RCC 7860 (cell line): ENCODE measurements around the gene WWOX.

Experiments used
- DNase-seq: peaks from one replicate; pipeline ENCODE4 v3.0.0-alpha.2; 2015; ENCODE audit warnings: low spot score
- FAIRE-seq: peaks from 2 replicates; lab custom pipeline; 2012; peaks lifted over from hg19 to GRCh38; lab: Jason Lieb, UNC

Gene WWOX

GRCh38 chr16:78663690-78664089 lies 564.2 kb downstream of the WWOX start:
- no peak for FAIRE-seq

GRCh38 chr16:78664811-78665772 lies 565.6 kb downstream of the WWOX start:
- FAIRE-seq, result no peak
- DNase-seq, result no peak

More at GRCh38 chr16:78663690-78664089, 564.2 kb downstream of the WWOX start:
- DNase-seq, result no peak

- FAIRE-seq, result no peak
- no peak for DNase-seq
These were observed 566.9 kb downstream of the WWOX start for GRCh38 chr16:78666318-78666717.

- DNase-seq, result no peak
- FAIRE-seq, result no peak
These were observed 568.2 kb downstream of the WWOX start for GRCh38 chr16:78667675-78668074.

- DNase-seq (no peak), FAIRE-seq (no peak)
These were observed 568.9 kb downstream of the WWOX start for GRCh38 chr16:78668393-78668792.

GRCh38 chr16:78669994-78670393 lies 570.5 kb downstream of the WWOX start:
- FAIRE-seq (no peak), DNase-seq (no peak)

- DNase-seq, result no peak
- no peak for FAIRE-seq
These were observed 573.5 kb downstream of the WWOX start for GRCh38 chr16:78672779-78673556.

GRCh38 chr16:78673884-78674283 lies 574.4 kb downstream of the WWOX start:
- DNase-seq (no peak), FAIRE-seq (no peak)

GRCh38 chr16:78675312-78675711 lies 575.9 kb downstream of the WWOX start:
- DNase-seq (no peak), FAIRE-seq (no peak)

GRCh38 chr16:78675951-78676792 lies 576.7 kb downstream of the WWOX start:
- no peak for DNase-seq

GRCh38 chr16:78677181-78677731 lies 577.8 kb downstream of the WWOX start:
- no peak for FAIRE-seq

More at GRCh38 chr16:78675951-78676792, 576.7 kb downstream of the WWOX start:
- FAIRE-seq, result no peak

GRCh38 chr16:78679546-78679945 lies 580.1 kb downstream of the WWOX start:
- no peak for DNase-seq
- no peak for FAIRE-seq

More at GRCh38 chr16:78677181-78677731, 577.8 kb downstream of the WWOX start:
- DNase-seq, result no peak

- no peak for FAIRE-seq
- no peak for DNase-seq
These were observed 582.3 kb downstream of the WWOX start for GRCh38 chr16:78681743-78682142.

- peak; percentile 4 for FAIRE-seq
- peak; percentile 33 for DNase-seq
These were observed 584.7 kb downstream of the WWOX start for GRCh38 chr16:78684030-78684611.

- FAIRE-seq (no peak), DNase-seq (no peak)
These were observed 585.4 kb downstream of the WWOX start for GRCh38 chr16:78684655-78685375.

- no peak for DNase-seq
- FAIRE-seq, result no peak
These were observed 587.1 kb downstream of the WWOX start for GRCh38 chr16:78686601-78687000.

GRCh38 chr16:78689028-78689427 lies 589.6 kb downstream of the WWOX start:
- DNase-seq (no peak), FAIRE-seq (no peak)

GRCh38 chr16:78689536-78689935 lies 590.1 kb downstream of the WWOX start:
- FAIRE-seq (no peak), DNase-seq (no peak)

GRCh38 chr16:78690510-78690909 lies 591.1 kb downstream of the WWOX start:
- FAIRE-seq (no peak), DNase-seq (no peak)
